ENCODE results near the gene MATN4.

The MATN4 gene

DNA sequence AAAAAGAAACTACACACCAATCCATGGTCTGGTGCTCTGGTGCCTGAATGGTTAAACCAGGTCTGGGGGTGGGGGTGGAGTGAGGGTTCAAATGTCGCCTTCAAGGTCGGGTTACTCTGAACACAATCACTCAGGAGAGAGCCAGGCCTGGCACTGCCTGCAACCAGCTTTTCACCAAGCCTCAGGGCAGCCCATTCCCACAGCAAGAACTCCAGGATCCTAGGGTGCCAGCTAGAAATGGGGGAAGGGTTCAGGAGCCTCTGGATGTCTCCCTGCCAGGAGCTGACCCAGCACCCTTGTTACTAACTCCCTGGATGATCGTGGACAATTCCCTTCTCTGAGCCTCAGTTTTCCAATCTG, 33.5 kb upstream of the MATN4 start:
- DNase-seq (ENCODE audit: low read depth in 2 of 2), result no peak

- no peak for DNase-seq (ENCODE audit: low read depth in 2 of 2)
Measured at GRCh38 chr20:45340951-45341350, 32.9 kb upstream of the MATN4 start.

DNA sequence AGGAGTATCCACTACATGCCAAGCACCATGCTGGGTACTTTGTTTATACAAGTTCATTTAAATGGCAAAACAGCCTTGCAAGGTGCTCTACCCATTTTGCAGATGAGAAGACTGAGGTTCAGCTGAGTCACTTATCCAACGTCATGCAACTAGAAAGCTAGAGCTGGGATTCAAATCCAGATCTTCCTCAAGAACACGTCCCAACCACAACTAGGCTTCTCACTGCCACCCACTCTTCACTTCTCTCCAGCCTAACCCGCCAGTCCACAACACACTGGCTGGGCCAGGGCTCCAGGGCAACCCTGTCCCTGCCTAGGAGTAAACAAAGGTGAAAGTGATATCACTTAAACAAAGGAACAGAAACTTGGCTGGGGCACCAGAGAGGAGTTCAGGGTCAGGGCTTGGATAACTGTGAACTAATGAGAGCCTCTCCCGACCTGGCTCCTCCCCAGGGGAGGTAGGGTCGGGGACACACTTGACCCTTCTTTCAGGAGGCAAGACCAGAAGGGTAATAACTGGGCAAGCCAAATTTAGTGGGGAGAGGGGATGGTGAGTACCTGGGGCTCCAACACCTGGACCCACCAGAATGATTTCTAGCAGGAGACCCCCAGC, 32.2 kb upstream of the MATN4 start:
- no peak for DNase-seq (ENCODE audit: low read depth in 2 of 2)

DNA sequence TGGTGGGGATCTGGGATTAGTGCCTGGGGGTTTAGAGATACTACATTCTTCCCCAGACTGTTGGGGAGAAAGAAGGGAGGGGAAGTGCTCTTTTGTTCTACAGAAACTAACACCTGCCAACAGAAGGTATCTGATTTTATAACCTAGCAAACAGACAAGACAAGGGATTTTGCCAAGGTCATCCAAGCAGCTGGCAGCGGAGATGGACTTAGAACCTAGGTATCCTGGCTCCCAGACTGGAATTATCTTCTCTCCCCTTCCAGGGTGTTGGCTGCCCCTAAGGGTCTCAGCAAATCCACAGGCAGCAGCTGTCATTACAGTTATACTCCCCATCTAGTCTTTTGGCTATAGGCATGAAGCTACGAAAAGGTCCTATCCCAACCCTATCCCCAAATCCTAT, 31.7 kb upstream of the MATN4 start:
- no peak for DNase-seq (ENCODE audit: low read depth in 2 of 2)

- DNase-seq (ENCODE audit: low read depth in 2 of 2), result no peak
Measured at GRCh38 chr20:45339084-45339483, 31.0 kb upstream of the MATN4 start.

GRCh38 chr20:45338121-45339030, 30.3 kb upstream of the MATN4 start:
- DNase-seq (ENCODE audit: low read depth in 2 of 2), result no peak

DNA sequence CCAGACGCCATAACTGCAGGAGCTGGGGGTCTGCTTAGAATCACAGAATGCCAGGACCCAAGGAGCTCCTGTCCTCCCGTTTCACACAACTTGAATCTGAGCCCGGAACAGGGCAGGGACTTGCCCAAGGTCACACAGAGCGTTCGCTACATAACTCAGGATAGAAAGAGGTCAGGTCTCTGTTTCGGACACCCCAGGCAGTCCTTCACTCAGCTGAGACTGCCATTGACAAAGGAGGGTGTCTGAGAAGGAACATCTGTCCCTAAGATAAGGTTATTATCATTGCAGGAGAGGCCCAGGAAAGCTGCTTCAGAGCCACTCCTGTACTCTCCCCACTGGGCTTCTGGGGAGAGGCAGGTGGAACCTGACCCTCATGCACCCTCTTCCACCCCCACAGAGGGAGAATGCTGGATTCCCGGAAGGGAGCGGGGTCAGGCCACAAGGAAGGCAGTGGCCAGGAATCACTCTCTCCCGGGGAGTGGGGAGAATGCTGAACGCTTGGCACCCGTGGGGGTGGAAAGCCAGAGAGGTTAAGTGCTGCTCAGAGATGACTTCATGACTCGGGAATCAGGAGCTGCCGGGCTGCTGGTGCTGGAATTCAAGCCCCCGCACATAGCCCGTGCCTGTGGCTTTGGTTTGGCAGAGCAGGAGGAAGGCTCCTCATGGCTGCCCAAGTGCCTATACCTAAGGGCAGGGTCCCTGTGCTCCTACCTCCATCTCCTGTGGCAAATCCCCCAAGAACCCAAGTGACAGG, 29.4 kb upstream of the MATN4 start:
- DNase-seq (ENCODE audit: low read depth in 2 of 2), result no peak

GRCh38 chr20:45336530-45337366, 28.6 kb upstream of the MATN4 start:
- no peak for DNase-seq (ENCODE audit: low read depth in 2 of 2)

DNA sequence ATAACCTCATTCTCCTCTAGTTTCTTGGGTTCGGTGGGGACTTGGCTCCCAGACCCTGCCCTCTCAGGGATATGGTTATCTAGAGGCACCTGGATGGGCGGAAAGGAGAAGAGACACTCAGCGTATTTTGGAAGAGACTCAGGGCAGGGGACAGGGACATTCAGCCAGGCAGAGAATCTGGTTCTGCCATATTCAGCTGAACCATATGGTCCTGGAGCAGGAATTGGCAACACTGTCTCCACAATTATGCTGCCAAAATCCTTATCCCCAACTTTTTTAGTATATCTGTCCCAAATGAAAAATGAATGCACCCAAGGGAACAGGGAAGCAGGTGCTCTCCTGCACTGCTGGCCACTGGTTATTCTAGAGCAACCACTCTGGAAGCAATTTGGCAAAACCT, 22.4 kb upstream of the MATN4 start:
- DNase-seq (ENCODE audit: low read depth in 2 of 2), result no peak

DNA sequence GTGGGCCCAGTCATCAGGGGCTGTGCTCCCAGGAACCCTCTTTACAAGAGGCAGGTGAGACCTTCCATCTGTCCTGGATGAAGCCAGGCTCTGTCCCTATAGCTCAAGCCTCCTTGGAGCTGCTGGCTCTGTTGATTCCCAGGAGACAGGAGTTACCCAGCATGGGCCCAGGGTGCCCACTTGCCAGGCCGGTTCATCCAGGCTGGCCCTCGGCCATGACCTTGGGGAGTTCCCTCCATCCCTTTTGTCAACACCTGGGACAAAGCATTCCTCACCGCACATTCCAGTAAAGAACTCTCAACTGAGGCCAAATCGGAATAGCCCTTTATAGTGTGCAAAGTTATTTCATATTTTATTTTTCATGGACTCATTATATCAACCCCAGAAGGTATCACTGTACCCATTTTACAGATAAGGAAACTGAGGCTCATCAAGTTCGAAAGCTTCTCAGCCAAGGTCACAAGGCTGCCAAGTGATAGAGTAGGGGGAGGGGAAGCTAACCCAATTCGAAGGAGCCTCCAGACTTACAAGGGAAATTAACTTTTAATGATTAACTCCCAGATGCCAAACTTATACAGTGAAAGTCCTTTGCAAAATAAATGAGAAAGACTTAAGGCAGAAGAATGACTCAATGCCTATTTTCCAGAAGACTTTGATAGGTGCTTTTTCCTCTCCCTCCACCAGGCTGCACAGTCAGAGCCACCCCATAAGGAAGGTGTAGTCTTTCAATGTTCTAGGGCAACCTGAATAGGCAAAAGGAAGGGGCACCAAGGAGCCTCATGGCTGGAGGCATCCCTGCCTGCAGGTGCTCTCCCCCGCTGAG, 21.6 kb upstream of the MATN4 start:
- DNase-seq (ENCODE audit: low read depth in 2 of 2), result no peak

DNA sequence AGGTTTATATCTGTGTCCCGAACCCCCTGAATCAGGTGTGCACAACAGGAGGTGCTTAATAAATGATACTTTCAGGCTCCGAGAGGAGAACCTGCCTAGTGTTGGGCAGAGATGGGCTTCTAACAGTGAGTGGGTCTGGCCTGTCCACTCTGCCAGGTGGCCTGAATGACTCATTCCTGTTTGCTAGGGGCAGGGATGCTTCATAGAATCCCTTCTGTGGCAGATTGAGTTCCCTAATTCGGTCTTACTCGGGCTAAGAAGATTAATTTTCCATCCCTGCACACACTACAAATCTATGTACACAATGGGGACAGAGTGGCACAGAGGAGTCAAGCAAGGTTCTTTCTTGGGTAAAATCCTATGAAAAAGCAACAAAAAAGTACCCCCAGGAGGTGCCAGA, 20.4 kb upstream of the MATN4 start:
- no peak for DNase-seq (ENCODE audit: low read depth in 2 of 2)

DNA sequence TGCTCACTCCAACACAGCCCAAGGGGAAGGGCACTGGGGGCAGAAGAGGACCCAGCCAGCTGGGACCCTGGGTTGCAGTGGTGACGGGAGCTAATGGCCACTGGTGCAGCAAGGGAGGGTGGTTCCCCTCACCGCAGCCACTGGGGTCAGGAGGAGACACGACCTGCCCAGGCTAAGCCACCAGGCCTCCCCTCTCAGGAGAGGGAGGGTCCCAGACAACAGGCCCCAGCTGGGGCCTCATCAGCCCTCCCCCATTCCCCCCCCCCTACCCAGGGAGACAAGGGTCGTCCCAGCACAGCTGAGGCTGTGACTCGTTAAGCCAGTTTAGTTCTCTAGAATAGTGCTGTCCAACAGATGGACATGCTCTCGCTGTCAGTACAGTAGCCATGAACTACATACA, 17.3 kb upstream of the MATN4 start:
- DNase-seq (ENCODE audit: low read depth in 2 of 2), result no peak

DNA sequence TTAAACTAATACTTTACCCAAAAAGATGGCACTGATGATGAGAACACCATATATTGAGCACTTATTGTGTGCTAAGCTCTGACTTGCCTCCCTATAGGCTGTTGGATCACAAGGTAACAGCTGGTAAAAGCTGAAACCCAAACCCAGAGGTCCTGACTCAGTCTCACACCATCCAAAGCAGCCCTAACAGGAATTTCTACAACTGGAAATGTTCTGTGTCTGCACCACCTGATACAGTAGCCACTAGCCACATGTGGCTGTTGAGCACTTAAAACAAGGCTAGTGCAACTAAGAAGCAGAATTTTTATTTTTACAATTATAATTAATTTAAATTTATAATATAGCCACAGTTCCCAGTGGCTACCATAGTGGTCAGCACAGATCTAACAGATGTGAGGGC, 15.6 kb upstream of the MATN4 start:
- no peak for DNase-seq (ENCODE audit: low read depth in 2 of 2)

DNA sequence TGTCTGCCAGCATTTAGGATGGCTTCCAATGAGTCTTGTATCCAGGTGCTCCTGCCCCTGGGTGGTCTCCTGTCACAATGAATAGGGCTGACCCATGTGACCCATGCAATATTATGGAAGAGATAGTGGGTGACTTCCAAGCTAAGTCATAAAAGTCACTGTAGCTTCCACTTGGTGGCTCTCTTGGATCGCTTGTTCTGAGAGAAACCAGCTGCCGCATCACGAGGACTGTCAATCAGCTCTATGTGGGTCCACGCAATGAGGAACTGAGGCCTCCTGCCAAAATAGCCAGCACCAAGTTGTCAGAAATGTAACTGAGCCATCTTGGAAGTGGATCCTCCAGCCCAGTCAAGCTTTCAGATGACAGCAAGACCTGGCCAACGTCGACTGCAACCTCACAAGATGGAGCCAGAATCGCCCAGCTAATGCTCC, 14.9 kb upstream of the MATN4 start:
- no peak for DNase-seq (ENCODE audit: low read depth in 2 of 2)

DNA sequence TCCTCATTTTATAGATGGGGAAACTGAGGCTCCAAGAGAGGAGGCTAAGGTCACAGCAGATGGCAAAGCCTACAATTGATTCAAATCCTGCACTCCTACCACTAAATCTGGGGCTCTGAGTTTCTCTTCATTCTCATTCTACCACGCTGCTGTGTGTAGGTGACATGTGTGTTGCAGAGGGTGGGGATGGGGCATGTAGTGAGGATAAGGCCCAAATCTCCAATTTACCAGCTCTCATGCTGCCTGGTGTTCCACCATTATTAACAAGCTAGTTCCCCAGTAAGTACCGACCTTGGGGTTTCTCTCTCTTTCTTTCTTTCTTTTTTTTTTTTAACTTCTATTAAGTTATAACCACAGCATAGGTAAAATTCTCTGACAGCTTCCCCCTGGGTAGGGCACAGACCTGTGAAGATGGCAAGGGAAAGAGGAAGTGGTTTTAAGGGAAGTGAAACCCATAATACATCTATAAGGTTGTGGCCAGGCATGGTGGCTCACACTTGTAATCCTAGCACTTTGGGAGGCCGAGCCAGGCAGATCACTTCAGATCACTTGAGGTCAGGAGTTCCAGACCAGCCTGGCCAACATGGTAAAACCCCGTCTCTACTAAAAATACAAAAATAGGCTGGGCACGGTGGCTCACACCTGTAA, 13.0 kb upstream of the MATN4 start:
- no peak for DNase-seq (ENCODE audit: low read depth in 2 of 2)

GRCh38 chr20:45318948-45319347, 10.8 kb upstream of the MATN4 start:
- DNase-seq (ENCODE audit: low read depth in 2 of 2), result no peak

- DNase-seq (ENCODE audit: low read depth in 2 of 2), result no peak
Measured at GRCh38 chr20:45318386-45318939, 10.4 kb upstream of the MATN4 start.

GRCh38 chr20:45317826-45318225, 9.7 kb upstream of the MATN4 start:
- no peak for DNase-seq (ENCODE audit: low read depth in 2 of 2)

DNA sequence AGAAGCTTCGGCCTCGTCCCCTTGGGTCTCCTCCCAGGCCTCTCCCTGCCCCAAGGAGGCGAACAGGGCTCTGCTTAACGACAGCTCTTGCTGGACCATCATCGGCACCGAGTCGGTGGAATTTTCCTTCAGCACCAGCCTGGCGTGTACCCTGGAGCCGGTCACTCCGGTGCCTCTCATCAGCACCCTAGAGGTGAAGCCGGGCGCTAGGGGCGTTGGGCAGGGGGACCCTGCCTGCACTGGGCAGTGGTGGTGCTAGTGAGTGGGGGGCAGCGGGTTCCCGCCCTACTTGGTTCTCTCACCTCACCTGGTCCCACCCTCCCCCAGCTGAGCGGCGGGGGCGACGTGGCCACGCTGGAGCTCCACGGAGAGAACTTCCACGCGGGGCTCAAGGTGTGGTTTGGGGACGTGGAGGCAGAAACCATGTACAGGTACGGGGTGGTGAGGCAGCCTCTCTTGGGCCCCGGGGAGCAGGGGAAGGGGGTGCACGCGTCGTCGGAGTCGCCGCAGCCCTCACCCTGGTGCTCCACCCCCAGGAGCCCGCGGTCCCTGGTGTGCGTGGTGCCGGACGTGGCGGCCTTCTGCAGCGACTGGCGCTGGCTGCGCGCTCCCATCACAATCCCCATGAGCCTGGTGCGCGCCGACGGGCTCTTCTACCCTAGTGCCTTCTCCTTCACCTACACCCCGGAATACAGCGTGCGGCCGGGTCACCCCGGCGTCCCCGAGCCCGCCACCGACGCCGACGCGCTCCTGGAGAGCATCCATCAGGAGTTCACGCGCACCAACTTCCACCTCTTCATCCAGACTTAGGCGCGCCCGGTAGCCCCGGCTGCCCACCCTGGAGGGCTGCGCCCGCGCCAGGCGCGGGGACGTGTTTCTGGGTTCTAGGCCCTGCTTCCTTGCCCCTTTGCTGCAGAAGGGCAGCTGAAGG, 8.3 kb upstream of the MATN4 start:
- no peak for DNase-seq (ENCODE audit: low read depth in 2 of 2)

All from stimulated activated CD4-positive, alpha-beta T cell treated with anti-CD3 and anti-CD28 coated beads, Interleukin-12 subunit alpha, Interleukin-12 subunit beta, amount 100 ng/mL, for 24 hours (primary cell).